ENCODE results near the gene CRACDL. TPM values are rescaled to one million over a fixed set of nuclear protein-coding genes. Genes with fewer than 3 reads are reported as not detected.

Gene CRACDL
- total RNA-seq, 1 experiment from 2014 or later = not detected

DNA sequence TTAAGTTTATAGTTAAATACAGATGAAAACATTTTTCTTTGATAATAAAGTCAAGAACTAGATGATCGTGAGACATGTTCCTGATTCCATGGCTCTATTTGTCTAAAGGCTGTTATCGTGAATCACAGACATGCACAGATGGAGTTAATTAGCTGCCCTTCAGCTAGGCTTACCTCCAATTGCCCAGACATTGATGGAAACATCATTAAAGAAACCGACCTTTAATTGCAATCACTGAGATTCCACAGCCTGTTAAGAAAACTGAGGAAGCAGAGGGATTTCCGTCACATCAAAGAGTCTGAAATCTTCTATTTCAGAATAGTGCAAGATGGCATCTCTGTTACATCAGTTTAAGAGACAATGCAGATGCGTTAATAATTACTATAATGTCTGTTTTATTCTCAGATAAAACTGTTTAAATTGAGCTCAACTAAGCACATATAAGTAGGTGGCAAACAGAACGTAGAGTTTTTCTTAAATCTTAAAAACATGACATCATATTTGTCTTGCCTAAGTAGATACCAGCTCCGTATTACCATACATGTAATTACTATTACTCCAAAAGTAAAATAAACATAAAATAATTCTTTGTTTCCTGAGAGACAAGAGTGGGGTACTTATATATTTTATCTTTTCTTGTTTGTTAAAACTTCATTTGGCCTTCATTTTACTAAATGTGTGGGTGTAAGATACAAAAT, 23.9 kb upstream of the CRACDL start:
- Histone ChIP-seq H3K9ac (ENCODE audit: low read length) (no peak overlapping the region), H2AFZ (ENCODE audit: low read length) (no peak overlapping the region), H3K36me3 (ENCODE audit: low read depth, low read length) (no peaks in the 10 kb centered on the region), H3K9me3 (ENCODE audit: low read length) (no peaks in the 10 kb centered on the region), H3K4me2 (ENCODE audit: low read length) (no peak overlapping the region), H3F3A (ENCODE audit: low read length, unreplicated experiment) (no peaks in the 10 kb centered on the region), H3K4me1 (ENCODE audit: insufficient read depth, low read length) (no peaks in the 10 kb centered on the region), H3K27ac (ENCODE audit: low read length) (no peak overlapping the region), H3K9me2 (replicated peaks; ENCODE audit: low read length) (no peaks in the 10 kb centered on the region), H3K79me2 (ENCODE audit: low read length) (no peaks in the 10 kb centered on the region), H3K4me3 (ENCODE audit: low read length) (no peak overlapping the region), H4K20me1 (ENCODE audit: low read length) (no peaks in the 10 kb centered on the region), H3K27me3 (ENCODE audit: low read length) (peaks cover 18% of the 10 kb centered on the region)
- intact Hi-C loops (cut with micrococcal nuclease) = no loop called here
- POLR2A ChIA-PET (ENCODE audit: unreplicated experiment) = no interaction called here
- no peak for TF ChIP-seq EZH2phosphoT487 (IDR thresholded peaks at IDR 0.05; ENCODE audit: borderline replicate concordance, low read length)
- TF ChIP-seq EZH2 (IDR thresholded peaks at IDR 0.05; ENCODE audit: low read length, unreplicated experiment) = no peak
- TF ChIP-seq, protein P1, sequence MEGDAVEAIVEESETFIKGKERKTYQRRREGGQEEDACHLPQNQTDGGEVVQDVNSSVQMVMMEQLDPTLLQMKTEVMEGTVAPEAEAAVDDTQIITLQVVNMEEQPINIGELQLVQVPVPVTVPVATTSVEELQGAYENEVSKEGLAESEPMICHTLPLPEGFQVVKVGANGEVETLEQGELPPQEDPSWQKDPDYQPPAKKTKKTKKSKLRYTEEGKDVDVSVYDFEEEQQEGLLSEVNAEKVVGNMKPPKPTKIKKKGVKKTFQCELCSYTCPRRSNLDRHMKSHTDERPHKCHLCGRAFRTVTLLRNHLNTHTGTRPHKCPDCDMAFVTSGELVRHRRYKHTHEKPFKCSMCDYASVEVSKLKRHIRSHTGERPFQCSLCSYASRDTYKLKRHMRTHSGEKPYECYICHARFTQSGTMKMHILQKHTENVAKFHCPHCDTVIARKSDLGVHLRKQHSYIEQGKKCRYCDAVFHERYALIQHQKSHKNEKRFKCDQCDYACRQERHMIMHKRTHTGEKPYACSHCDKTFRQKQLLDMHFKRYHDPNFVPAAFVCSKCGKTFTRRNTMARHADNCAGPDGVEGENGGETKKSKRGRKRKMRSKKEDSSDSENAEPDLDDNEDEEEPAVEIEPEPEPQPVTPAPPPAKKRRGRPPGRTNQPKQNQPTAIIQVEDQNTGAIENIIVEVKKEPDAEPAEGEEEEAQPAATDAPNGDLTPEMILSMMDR (conservative IDR thresholded peaks at IDR 0.05; ENCODE audit: low read depth, low read length) = no peak
- DNase-seq = no peak
- no peak for ATAC-seq
- BruUV-seq (replicated peaks) = no TSS peak
- CTCF ChIA-PET = interaction anchor here (0.7 kb wide), 1 partner anchor 26 kb away, joined by 3 read pairs; no protein-coding TSS in a partner anchor

DNA sequence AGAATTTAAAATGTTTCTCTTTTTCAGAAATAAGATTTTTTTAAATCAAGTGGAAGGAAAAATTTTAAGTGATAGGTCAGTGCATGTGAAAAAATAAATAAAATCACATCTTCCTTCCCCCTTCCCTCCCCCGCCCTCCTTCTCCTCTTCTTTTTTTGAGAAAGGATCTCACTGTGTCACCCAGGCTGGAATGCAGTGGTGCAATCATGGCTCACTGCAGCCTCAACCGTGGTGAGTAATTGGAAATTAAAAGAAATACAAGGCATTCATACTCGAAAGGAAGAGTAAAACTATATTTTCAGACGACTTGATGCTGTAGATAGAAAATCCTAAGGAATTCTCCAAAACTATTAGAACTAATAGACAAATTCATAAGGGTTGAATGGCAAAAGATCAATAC, 16.9 kb upstream of the CRACDL start:
- POLR2A ChIA-PET (ENCODE audit: unreplicated experiment) = no interaction called here
- no peaks in the 10 kb centered on the region for H3K9me3 ChIP-seq (ENCODE audit: low read length)
- no peaks in the 10 kb centered on the region for H3K4me1 ChIP-seq (ENCODE audit: insufficient read depth, low read length)
- BruUV-seq (replicated peaks) = no TSS peak
- no peak overlapping the region for H2AFZ ChIP-seq (ENCODE audit: low read length)
- H3K27me3 ChIP-seq (ENCODE audit: low read length) = peaks cover 24% of the 10 kb centered on the region
- H3K9me2 ChIP-seq (replicated peaks; ENCODE audit: low read length) = no peaks in the 10 kb centered on the region
- no peaks in the 10 kb centered on the region for H3K79me2 ChIP-seq (ENCODE audit: low read length)
- ATAC-seq (no peak), DNase-seq (peak; percentile 27)
- H3K27ac ChIP-seq (ENCODE audit: low read length) = no peak overlapping the region
- H3K9ac ChIP-seq (ENCODE audit: low read length) = no peak overlapping the region
- H3F3A ChIP-seq (ENCODE audit: low read length, unreplicated experiment) = no peaks in the 10 kb centered on the region
- no peak overlapping the region for H3K4me2 ChIP-seq (ENCODE audit: low read length)
- no peaks in the 10 kb centered on the region for H4K20me1 ChIP-seq (ENCODE audit: low read length)
- H3K36me3 ChIP-seq (ENCODE audit: low read depth, low read length) = no peaks in the 10 kb centered on the region
- no peak overlapping the region for H3K4me3 ChIP-seq (ENCODE audit: low read length)
- no peak for TF ChIP-seq EZH2phosphoT487 (IDR thresholded peaks at IDR 0.05; ENCODE audit: borderline replicate concordance, low read length)
- no peak for TF ChIP-seq EZH2 (IDR thresholded peaks at IDR 0.05; ENCODE audit: low read length, unreplicated experiment)
- TF ChIP-seq, protein P1 (conservative IDR thresholded peaks at IDR 0.05; ENCODE audit: low read depth, low read length) = no peak
- intact Hi-C loops (cut with micrococcal nuclease) = no loop called here
- CTCF ChIA-PET = no interaction called here

DNA sequence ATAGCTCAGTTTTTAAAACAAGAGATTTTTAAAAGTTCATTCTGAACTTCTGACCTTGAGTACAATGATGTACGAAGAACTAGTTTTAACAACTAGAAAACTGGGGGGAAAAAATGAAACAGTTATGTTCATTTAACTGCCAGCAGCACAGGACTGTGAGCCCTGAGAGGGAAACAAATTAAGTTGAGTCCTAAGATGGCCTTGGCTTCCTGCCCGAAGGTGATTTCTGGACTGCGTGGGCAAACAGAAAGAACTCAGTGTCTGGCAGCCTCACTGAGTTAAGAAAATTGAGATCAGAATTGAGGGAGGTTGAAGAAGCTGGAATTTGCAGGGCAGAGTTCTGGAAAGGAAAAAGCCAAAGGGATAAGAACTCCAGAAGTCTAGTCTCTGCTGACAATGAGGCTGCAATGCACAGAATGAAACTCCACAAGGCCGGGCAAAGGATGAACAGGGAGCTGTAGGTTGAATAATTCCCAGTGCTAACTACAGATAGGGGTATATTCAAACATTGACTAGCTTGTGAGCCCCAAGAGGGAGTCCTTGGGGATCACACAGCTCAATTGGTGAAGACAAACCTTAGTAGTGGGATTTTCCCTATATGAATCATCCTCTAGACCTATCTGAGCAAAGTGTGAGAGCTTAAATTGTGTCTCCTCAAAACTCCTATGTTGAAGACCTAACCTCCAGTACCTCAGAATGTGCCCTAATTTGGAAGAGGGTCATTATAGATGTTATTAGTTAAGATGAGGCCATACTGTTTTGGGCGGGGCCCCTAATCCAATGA, 13.1 kb upstream of the CRACDL start:
- no peaks in the 10 kb centered on the region for H4K20me1 ChIP-seq (ENCODE audit: low read length)
- H3K9me2 ChIP-seq (replicated peaks; ENCODE audit: low read length) = no peaks in the 10 kb centered on the region
- H3K27ac ChIP-seq (ENCODE audit: low read length) = no peak overlapping the region
- no peaks in the 10 kb centered on the region for H3K4me1 ChIP-seq (ENCODE audit: insufficient read depth, low read length)
- no peaks in the 10 kb centered on the region for H3K9me3 ChIP-seq (ENCODE audit: low read length)
- H3F3A ChIP-seq (ENCODE audit: low read length, unreplicated experiment) = no peaks in the 10 kb centered on the region
- no TSS peak for BruUV-seq (replicated peaks)
- no peaks in the 10 kb centered on the region for H3K36me3 ChIP-seq (ENCODE audit: low read depth, low read length)
- CTCF ChIA-PET = no interaction called here
- no peak for DNase-seq
- no peak overlapping the region for H3K4me2 ChIP-seq (ENCODE audit: low read length)
- H3K9ac ChIP-seq (ENCODE audit: low read length) = no peak overlapping the region
- H3K27me3 ChIP-seq (ENCODE audit: low read length) = peaks cover 9% of the 10 kb centered on the region
- H3K4me3 ChIP-seq (ENCODE audit: low read length) = no peak overlapping the region
- no peak overlapping the region for H2AFZ ChIP-seq (ENCODE audit: low read length)
- intact Hi-C loops (cut with micrococcal nuclease) = no loop called here
- TF ChIP-seq EZH2 (IDR thresholded peaks at IDR 0.05; ENCODE audit: low read length, unreplicated experiment) = no peak
- TF ChIP-seq EZH2phosphoT487 (IDR thresholded peaks at IDR 0.05; ENCODE audit: borderline replicate concordance, low read length) = no peak
- TF ChIP-seq, protein P1 (conservative IDR thresholded peaks at IDR 0.05; ENCODE audit: low read depth, low read length) = no peak
- no peaks in the 10 kb centered on the region for H3K79me2 ChIP-seq (ENCODE audit: low read length)
- POLR2A ChIA-PET (ENCODE audit: unreplicated experiment) = no interaction called here
- no peak for ATAC-seq

All from PC-3 (cell line).